Fibroblast of lung (primary cell): ENCODE measurements around the gene LOXL3.

Experiments
- EZH2 ChIP-seq: IDR thresholded peaks from 2 replicates; pipeline ENCODE4 v1.5.1; 2012; ENCODE audit warnings: low read length, control low read depth, mild to moderate bottlenecking; ENCODE audit errors: missing control alignments
- TF ChIP-seq, protein P1 (sequence below), 2 donors: IDR thresholded peaks in 1 of 2; conservative IDR thresholded peaks in 1 of 2; 1 replicate in 1 of 2; 2 replicates in 1 of 2; pipeline ENCODE4 v1.5.1; 2011 to 2012; ENCODE audit warnings: low read length in 2 of 2, control low read depth in 1 of 2, inconsistent platforms in 1 of 2, low read depth in 1 of 2, mild to moderate bottlenecking in 1 of 2

DNA sequence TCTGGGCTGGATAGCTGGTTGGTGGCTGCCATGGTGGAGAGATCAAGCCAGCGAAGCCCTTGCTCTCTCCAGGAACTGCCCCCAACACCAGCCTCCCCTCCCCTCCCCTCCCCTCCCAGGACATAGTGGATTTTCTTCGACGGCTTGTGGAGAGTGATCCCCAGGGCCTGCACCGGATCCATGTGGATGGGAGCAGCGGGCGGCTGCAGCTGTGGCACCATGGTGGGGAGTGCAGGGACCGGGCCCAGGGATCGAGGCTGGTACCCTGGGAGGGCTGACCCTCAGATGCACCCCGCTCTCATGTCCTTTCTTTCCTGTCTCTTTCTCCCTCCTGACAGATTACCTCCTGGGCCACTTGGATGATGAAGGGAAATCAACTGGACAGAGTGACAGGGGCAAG, 63.8 kb downstream of the LOXL3 start:
- TF ChIP-seq, protein P1, sequence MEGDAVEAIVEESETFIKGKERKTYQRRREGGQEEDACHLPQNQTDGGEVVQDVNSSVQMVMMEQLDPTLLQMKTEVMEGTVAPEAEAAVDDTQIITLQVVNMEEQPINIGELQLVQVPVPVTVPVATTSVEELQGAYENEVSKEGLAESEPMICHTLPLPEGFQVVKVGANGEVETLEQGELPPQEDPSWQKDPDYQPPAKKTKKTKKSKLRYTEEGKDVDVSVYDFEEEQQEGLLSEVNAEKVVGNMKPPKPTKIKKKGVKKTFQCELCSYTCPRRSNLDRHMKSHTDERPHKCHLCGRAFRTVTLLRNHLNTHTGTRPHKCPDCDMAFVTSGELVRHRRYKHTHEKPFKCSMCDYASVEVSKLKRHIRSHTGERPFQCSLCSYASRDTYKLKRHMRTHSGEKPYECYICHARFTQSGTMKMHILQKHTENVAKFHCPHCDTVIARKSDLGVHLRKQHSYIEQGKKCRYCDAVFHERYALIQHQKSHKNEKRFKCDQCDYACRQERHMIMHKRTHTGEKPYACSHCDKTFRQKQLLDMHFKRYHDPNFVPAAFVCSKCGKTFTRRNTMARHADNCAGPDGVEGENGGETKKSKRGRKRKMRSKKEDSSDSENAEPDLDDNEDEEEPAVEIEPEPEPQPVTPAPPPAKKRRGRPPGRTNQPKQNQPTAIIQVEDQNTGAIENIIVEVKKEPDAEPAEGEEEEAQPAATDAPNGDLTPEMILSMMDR (conservative IDR thresholded peaks at IDR 0.05 in 1 of 2, IDR thresholded peaks at IDR 0.05 in 1 of 2; ENCODE audit: low read depth in 1 of 2, low read length in 2 of 2), result no peak
- no peak for TF ChIP-seq EZH2
